Subcutaneous adipose tissue (tissue), 4 donors: ENCODE measurements around the gene PBX1. TPM values are rescaled to one million over a fixed set of nuclear protein-coding genes. Genes with fewer than 3 reads are reported as not detected.

Experiments used
- CTCF ChIP-seq: fragments of 450-650 bp; IDR thresholded peaks from one replicate; pipeline ENCODE4 v1.5.1; 2016; ENCODE audit warnings: low read depth, mild to moderate bottlenecking, control low read depth, antibody characterized with exemption, moderate library complexity
- total RNA-seq, 4 donors: library from RNA; depleted of rRNA; stranded (reverse); fragments of >200 nt; gene quantifications; one replicate each; pipeline ENCODE4 v1.1.0, GENCODE V29; 2016

PBX1 gene
- total RNA-seq, 4 donors from 2014 or later, result 36.5 to 61.1 (median 54.2) TPM

- TF ChIP-seq CTCF, result no peak
These were observed 33.6 kb downstream of the PBX1 start for GRCh38 chr1:164592634-164593033.

GRCh38 chr1:164595212-164595611 is 36.2 kb downstream of the PBX1 start:
- no peak for TF ChIP-seq CTCF

GRCh38 chr1:164596172-164596571 is 37.2 kb downstream of the PBX1 start:
- no peak for TF ChIP-seq CTCF

GRCh38 chr1:164598719-164599118 is 39.7 kb downstream of the PBX1 start:
- TF ChIP-seq CTCF, result no peak

GRCh38 chr1:164599272-164599671 is 40.3 kb downstream of the PBX1 start:
- TF ChIP-seq CTCF, result no peak

GRCh38 chr1:164601399-164602100 is 42.6 kb downstream of the PBX1 start:
- TF ChIP-seq CTCF, result no peak

- TF ChIP-seq CTCF, result no peak
These were observed 43.1 kb downstream of the PBX1 start for GRCh38 chr1:164602101-164602422.
